H1 (cell line): ENCODE measurements around the gene ZDHHC17. TPM values are rescaled to one million over a fixed set of nuclear protein-coding genes. Genes with fewer than 3 reads are reported as not detected.

Source experiments
- CTCF ChIA-PET: fragments of 300-600 bp; sonication (Branson Sonifier 250); formaldehyde crosslinking; loops from one replicate; lab custom pipeline; 2021; ENCODE audit not compliant: partially characterized antibody; lab: Charles Lee
- POLR2A ChIA-PET: fragments of 300-600 bp; sonication (Branson Sonifier 250); formaldehyde crosslinking; loops from one replicate; lab custom pipeline; 2021; ENCODE audit warnings: inconsistent platforms; ENCODE audit not compliant: partially characterized antibody; lab: Charles Lee
- DNase-seq, 2 experiments: peaks; one replicate each; pipeline versions ENCODE4 v3.0.0 to v3.0.0-alpha.2; 2010 to 2022; ENCODE audit warnings: low spot score in 2 of 2, low read depth in 1 of 2, mixed read lengths in 1 of 2
- FAIRE-seq: peaks from 2 replicates; lab custom pipeline; 2011; peaks lifted over from hg19 to GRCh38; lab: Jason Lieb, UNC
- H2AFZ ChIP-seq: 2 replicates; pipeline ENCODE4 v1.8.1; 2012; ENCODE audit warnings: low read length, inconsistent platforms
- H2AK5ac ChIP-seq: 2 replicates; pipeline ENCODE4 v1.6.1; 2013; ENCODE audit warnings: low read depth, low read length
- H2BK120ac ChIP-seq: replicated peaks from 2 replicates; pipeline ENCODE3; 2013; ENCODE audit warnings: low read depth, low read length, inconsistent platforms
- H2BK12ac ChIP-seq: 2 replicates; pipeline ENCODE4 v1.6.1; 2013; ENCODE audit warnings: low read depth, low read length
- H2BK15ac ChIP-seq: 2 replicates; pipeline ENCODE4 v1.6.1; 2013; ENCODE audit warnings: low read length
- H2BK20ac ChIP-seq: 2 replicates; pipeline ENCODE4 v1.6.1; 2013; ENCODE audit warnings: low read length
- H2BK5ac ChIP-seq: 2 replicates; pipeline ENCODE4 v1.6.1; 2013; ENCODE audit warnings: low read depth, low read length
- H3K14ac ChIP-seq: 2 replicates; pipeline ENCODE4 v1.6.1; 2013; ENCODE audit warnings: inconsistent platforms; ENCODE audit not compliant: insufficient read length
- H3K18ac ChIP-seq: 2 replicates; pipeline ENCODE4 v1.6.1; 2013; ENCODE audit warnings: low read length; ENCODE audit errors: extremely low read depth
- H3K23ac ChIP-seq: 2 replicates; pipeline ENCODE4 v1.6.1; 2013; ENCODE audit warnings: inconsistent platforms; ENCODE audit not compliant: insufficient read length
- H3K23me2 ChIP-seq: 2 replicates; pipeline ENCODE4 v1.6.1; 2013; ENCODE audit warnings: low read depth, low read length
- H3K27ac ChIP-seq: 2 replicates; pipeline ENCODE4 v1.6.1; 2011; ENCODE audit warnings: low read depth, low read length, inconsistent platforms
- H3K27me3 ChIP-seq, 4 experiments: replicated peaks in 1 of 4; 1 replicate in 1 of 4; 2 replicates in 3 of 4; pipeline versions ENCODE4 v1.6.1 to v1.8.1; 2011 to 2013; ENCODE audit warnings: low read length in 3 of 4, mild to moderate bottlenecking in 3 of 4, inconsistent platforms in 2 of 4, mixed read lengths in 2 of 4, moderate library complexity in 1 of 4; ENCODE audit not compliant: control insufficient read depth in 3 of 4, insufficient read depth in 3 of 4; ENCODE audit errors: extremely low read depth in 1 of 4
- H3K36me3 ChIP-seq, 4 experiments: 2 replicates each; pipeline versions ENCODE4 v1.6.1 to v1.8.1; 2011 to 2013; ENCODE audit warnings: mild to moderate bottlenecking in 4 of 4, low read length in 3 of 4, moderate library complexity in 2 of 4, control low read depth in 1 of 4, inconsistent platforms in 1 of 4; ENCODE audit not compliant: insufficient read depth in 4 of 4, control insufficient read depth in 2 of 4
- H3K4ac ChIP-seq: replicated peaks from 2 replicates; pipeline ENCODE3; 2013; ENCODE audit warnings: low read length, low read depth, mixed read lengths, inconsistent platforms; ENCODE audit not compliant: insufficient read length
- H3K4me1 ChIP-seq, 4 experiments: replicated peaks in 1 of 4; 1 replicate in 1 of 4; 2 replicates in 3 of 4; pipeline versions ENCODE4 v1.6.1 to v1.8.1; 2011 to 2013; ENCODE audit warnings: low read length in 3 of 4, inconsistent platforms in 2 of 4, mixed read lengths in 1 of 4; ENCODE audit not compliant: insufficient read depth in 4 of 4, control insufficient read depth in 3 of 4
- H3K4me2 ChIP-seq, 2 experiments: 2 replicates each; pipeline versions ENCODE4 v1.6.1 to v1.8.1; 2011 to 2013; ENCODE audit warnings: low read depth in 2 of 2, low read length in 2 of 2, control low read depth in 1 of 2, inconsistent platforms in 1 of 2, mild to moderate bottlenecking in 1 of 2; ENCODE audit not compliant: insufficient read depth in 1 of 2
- H3K4me3 ChIP-seq, 4 experiments: fragments of 200-600, 300-600 bp in 1 of 4; sonication (generic), shearing (Covaris generic), sonication (Bioruptor Twin) in 1 of 4; 2 replicates each; pipeline versions ENCODE4 v1.5.1 to v1.8.1; 2011 to 2016; ENCODE audit warnings: low read length in 4 of 4, low read depth in 3 of 4, control low read depth in 2 of 4, inconsistent platforms in 2 of 4, mild to moderate bottlenecking in 2 of 4, mixed read lengths in 1 of 4, moderate library complexity in 1 of 4; ENCODE audit not compliant: insufficient read depth in 2 of 4; ENCODE audit errors: extremely low read depth in 1 of 4
- H3K56ac ChIP-seq: replicated peaks from 2 replicates; pipeline ENCODE3; 2013; ENCODE audit warnings: low read depth, mild to moderate bottlenecking, mixed read lengths, low read length, inconsistent platforms; ENCODE audit not compliant: insufficient read length
- H3K79me1 ChIP-seq: 2 replicates; pipeline ENCODE4 v1.6.1; 2013; ENCODE audit warnings: low read depth, low read length, control low read depth
- H3K79me2 ChIP-seq, 2 experiments: 2 replicates each; pipeline versions ENCODE4 v1.6.1 to v1.8.1; 2012 to 2013; ENCODE audit warnings: low read length in 2 of 2, mild to moderate bottlenecking in 2 of 2, inconsistent platforms in 1 of 2; ENCODE audit not compliant: insufficient read depth in 2 of 2, control insufficient read depth in 1 of 2
- H3K9ac ChIP-seq, 4 experiments: replicated peaks in 1 of 4; 1 replicate in 1 of 4; 2 replicates in 3 of 4; pipeline versions ENCODE4 v1.6.1 to v1.8.1; 2011 to 2013; ENCODE audit warnings: low read depth in 3 of 4, low read length in 3 of 4, control low read depth in 2 of 4, mild to moderate bottlenecking in 2 of 4, moderate library complexity in 2 of 4, inconsistent platforms in 1 of 4; ENCODE audit errors: extremely low read depth in 1 of 4
- H3K9me3 ChIP-seq, 2 experiments: 2 replicates each; pipeline versions ENCODE4 v1.6.1 to v1.8.1; 2012 to 2013; ENCODE audit warnings: mild to moderate bottlenecking in 2 of 2, moderate library complexity in 2 of 2, control low read depth in 1 of 2, inconsistent platforms in 1 of 2, low read depth in 1 of 2, low read length in 1 of 2, mixed read lengths in 1 of 2; ENCODE audit not compliant: insufficient read depth in 2 of 2
- H4K20me1 ChIP-seq, 2 experiments: replicated peaks in 1 of 2; 2 replicates each; pipeline versions ENCODE3 to v1.8.1; 2011 to 2013; ENCODE audit warnings: inconsistent platforms in 2 of 2, low read length in 2 of 2, mild to moderate bottlenecking in 1 of 2; ENCODE audit not compliant: insufficient read depth in 2 of 2, control insufficient read depth in 1 of 2
- H4K5ac ChIP-seq: 2 replicates; pipeline ENCODE4 v1.6.1; 2013; ENCODE audit warnings: low read length, low read depth, mixed read lengths, inconsistent platforms; ENCODE audit not compliant: insufficient read length
- H4K8ac ChIP-seq: 2 replicates; pipeline ENCODE4 v1.8.0; 2013; ENCODE audit warnings: mild to moderate bottlenecking, moderate library complexity, low read length, inconsistent platforms; ENCODE audit not compliant: insufficient read depth; ENCODE audit errors: extremely low read depth
- H4K91ac ChIP-seq: replicated peaks from 2 replicates; pipeline ENCODE3; 2013; ENCODE audit warnings: low read length, mixed read lengths, inconsistent platforms; ENCODE audit not compliant: insufficient read length
- CTCF ChIP-seq, 3 experiments: IDR thresholded peaks; 1 replicate in 2 of 3; 2 replicates in 1 of 3; pipeline versions ENCODE4 v1.5.1 to v1.6.1; 2011; ENCODE audit warnings: low read length in 3 of 3, mild to moderate bottlenecking in 3 of 3, inconsistent platforms in 2 of 3, low read depth in 1 of 3, moderate library complexity in 1 of 3; ENCODE audit not compliant: insufficient read depth in 1 of 3; ENCODE audit errors: control extremely low read depth in 1 of 3
- NANOG ChIP-seq: IDR thresholded peaks from 2 replicates; pipeline ENCODE4 v1.6.1; 2011; ENCODE audit warnings: low read length, low read depth, mild to moderate bottlenecking, inconsistent platforms; ENCODE audit not compliant: insufficient read depth, poor library complexity, severe bottlenecking
- WGBS, 2 experiments: shearing (Covaris generic) in 1 of 2; methylation state at CpG; one replicate each; pipeline versions ENCODE4 v1.1.6 to v1.1.7; 2013 to 2015; ENCODE audit warnings: low lambda C conversion rate in 2 of 2, mixed read lengths in 2 of 2, inconsistent platforms in 1 of 2, low coverage in 1 of 2, missing lambda C conversion rate in 1 of 2; ENCODE audit not compliant: insufficient replicate concordance in 2 of 2, insufficient coverage in 1 of 2, insufficient read length in 1 of 2; ENCODE audit errors: extremely low coverage in 1 of 2, missing lambda C conversion rate in 1 of 2; 5-methylcytosine and 5-hydroxymethylcytosine counted together
- polyA plus RNA-seq, 7 experiments: library from polyadenylated mRNA; depleted of rRNA in 3 of 7; stranded (reverse) in 5 of 7; unstranded in 2 of 7; fragments of >200 nt in 5 of 7; fragments of 200-250 nt in 2 of 7; gene quantifications; 1 replicate in 5 of 7; 2 replicates in 1 of 7; 4 replicates in 1 of 7; pipeline versions ENCODE4 v1.2.1 to v1.2.3, GENCODE V29; 2011 to 2013; ENCODE audit warnings: missing spikeins in 2 of 7, mixed read lengths in 2 of 7
- total RNA-seq: library from RNA; stranded (reverse); fragmentation: NEBNext Ultra II Directional; extraction: Animal tissue kit (Norgen Biotek cat#: 25700); gene quantifications from 2 replicates; pipeline ENCODE4 v1.2.1, GENCODE V29; 2021

The ZDHHC17 gene
- total and polyA plus RNA-seq, 2 of the 8 experiments (the other 6 are each of a cell fraction or from before 2014, with no cell fraction given) = 27.6 to 28.9 TPM

- H3K9me3 ChIP-seq = no peaks in the 10 kb centered on the region
- TF ChIP-seq NANOG = no peak
- TF ChIP-seq CTCF (IDR thresholded peaks at IDR 0.05; ENCODE audit: control extremely low read depth in 1 of 3, insufficient read depth in 1 of 3, low read depth in 1 of 3, low read length in 3 of 3) = peak in 1 of 3 experiments; percentile 13; a peak in 2 of 4 replicates
- no peak overlapping the region for H3K23ac ChIP-seq
- H3K27ac ChIP-seq = no peak overlapping the region
- H2BK120ac ChIP-seq = no peak overlapping the region
- CTCF ChIA-PET = interaction anchor here (0.9 to 2.3 kb wide), 7 partner anchors 13 to 89 kb away, joined by 3 to 7 read pairs (median 3); no protein-coding TSS in a partner anchor
- peak overlapping the region; percentile 57; the same call in 1 of the 2 replicates for H2BK20ac ChIP-seq
- no peak for DNase-seq
- no peak overlapping the region for H2AK5ac ChIP-seq
- H2BK5ac ChIP-seq = no peak overlapping the region
- peaks cover 0 to 6% (median 5%) of the 10 kb centered on the region in 4 experiments; a peak in 5 of 7 replicates for H3K4me1 ChIP-seq
- H3K4me2 ChIP-seq = peak overlapping the region; percentile 13 to 20; a peak in 1 of 4 replicates
- peak overlapping the region; percentile 31; the same call in 1 of the 2 replicates for H4K8ac ChIP-seq
- H3K79me1 ChIP-seq = no peaks in the 10 kb centered on the region
- no peak for FAIRE-seq
- no peaks in the 10 kb centered on the region for H3K27me3 ChIP-seq
- H3K9ac ChIP-seq = no peak overlapping the region
- no peaks in the 10 kb centered on the region for H3K23me2 ChIP-seq
- no peak overlapping the region for H3K4me3 ChIP-seq
- H2BK12ac ChIP-seq = peak overlapping the region; percentile 88; the same call in 1 of the 2 replicates
- peak overlapping the region; percentile 26; the same call in 1 of the 2 replicates for H3K18ac ChIP-seq
- no peaks in the 10 kb centered on the region for H4K20me1 ChIP-seq
- POLR2A ChIA-PET = interaction anchor here (0.8 kb wide), 1 partner anchor 46 kb away, joined by 3 read pairs; no protein-coding TSS in a partner anchor
- peak overlapping the region; percentile 51; the same call in 1 of the 2 replicates for H2BK15ac ChIP-seq
- H3K4ac ChIP-seq = no peak overlapping the region
- 81% methylated on average over 5 of the region's 5 CpGs; no CpG with 5 or more reads in 1 of the 2 experiments for WGBS, 2 experiments
- no peak overlapping the region for H3K56ac ChIP-seq
- H3K79me2 ChIP-seq = no peaks in the 10 kb centered on the region
- no peak overlapping the region for H3K14ac ChIP-seq
- no peak overlapping the region for H4K5ac ChIP-seq
- H3K36me3 ChIP-seq = no peaks in the 10 kb centered on the region
- H2AFZ ChIP-seq = peak overlapping the region; percentile 87; the same call in 1 of the 2 replicates
- H4K91ac ChIP-seq = no peak overlapping the region
These were observed 44.5 kb upstream of the ZDHHC17 start for GRCh38 chr12:76719171-76720041.
